Natural killer cell (primary cell): Measurements from ENCODE around the gene PTPRN2. TPM values are rescaled to one million over a fixed set of nuclear protein-coding genes. Genes with fewer than 3 reads are reported as not detected.

Experiments
- ATAC-seq, 3 donors: fragments of 150-1000 bp in 2 of 3; fragments of 200-7000 bp in 1 of 3; cut with Tn5 transposase; 1 replicate in 1 of 3; 2 replicates in 2 of 3; pipeline ENCODE4 v1.10.0; 2021; ENCODE audit warnings: mild to moderate bottlenecking in 2 of 3, moderate library complexity in 2 of 3
- DNase-seq, 2 donors: peaks; one replicate each; pipeline versions ENCODE4 v3.0.0 to v3.0.0-alpha.2; 2013 to 2021; ENCODE audit warnings: mixed read lengths in 1 of 2
- H3K27ac ChIP-seq: one replicate; pipeline ENCODE4 v1.5.1; 2013; ENCODE audit warnings: mild to moderate bottlenecking, low read length
- H3K27me3 ChIP-seq: one replicate; pipeline ENCODE4 v1.6.1; 2013; ENCODE audit warnings: low read length; ENCODE audit not compliant: control insufficient read depth, insufficient read depth
- H3K36me3 ChIP-seq: one replicate; pipeline ENCODE4 v1.6.1; 2013; ENCODE audit warnings: low read length; ENCODE audit not compliant: control insufficient read depth, insufficient read depth
- H3K4me1 ChIP-seq: one replicate; pipeline ENCODE4 v1.6.1; 2013; ENCODE audit warnings: low read length; ENCODE audit not compliant: control insufficient read depth, insufficient read depth
- H3K4me3 ChIP-seq: one replicate; pipeline ENCODE4 v1.5.1; 2013; ENCODE audit warnings: low read length
- H3K9me3 ChIP-seq: one replicate; pipeline ENCODE4 v1.6.1; 2013; ENCODE audit warnings: low read length; ENCODE audit not compliant: control insufficient read depth, insufficient read depth
- H3K27ac Mint-ChIP-seq, 2 donors: one replicate each; pipeline ENCODE4 v1.8.0; 2022; ENCODE audit warnings: mild to moderate bottlenecking in 2 of 2, mixed read lengths in 2 of 2, moderate library complexity in 1 of 2
- H3K27me3 Mint-ChIP-seq, 2 donors: one replicate each; pipeline ENCODE4 v1.8.0; 2022; ENCODE audit warnings: low read depth in 2 of 2, mixed read lengths in 2 of 2
- H3K36me3 Mint-ChIP-seq: one replicate; pipeline ENCODE4 v1.8.0; 2022; ENCODE audit warnings: mixed read lengths
- H3K4me1 Mint-ChIP-seq, 2 donors: one replicate each; pipeline ENCODE4 v1.8.0; 2022; ENCODE audit warnings: mixed read lengths in 2 of 2
- H3K4me3 Mint-ChIP-seq: one replicate; pipeline ENCODE4 v1.8.0; 2022; ENCODE audit warnings: mild to moderate bottlenecking, moderate library complexity, mixed read lengths
- H3K9me3 Mint-ChIP-seq, 2 donors: one replicate each; pipeline ENCODE4 v1.8.0; 2022; ENCODE audit warnings: mixed read lengths in 2 of 2
- CTCF ChIP-seq: fragments of 200-600 bp; IDR thresholded peaks from one replicate; pipeline ENCODE4 v1.8.0; 2022; ENCODE audit warnings: antibody characterized with exemption
- WGBS: methylation state at CpG from one replicate; pipeline ENCODE4 v1.1.7; 2013; ENCODE audit warnings: missing lambda C conversion rate; ENCODE audit not compliant: insufficient coverage; 5-methylcytosine and 5-hydroxymethylcytosine counted together
- intact Hi-C: fragments of 100-400 bp; cut with micrococcal nuclease; formaldehyde crosslinking; loops from one replicate; pipeline ENCODE4 v1.14.2; 2022
- total RNA-seq, 4 donors: library from RNA; stranded (reverse); fragments of 120-200 nt in 1 of 4; gene quantifications; one replicate each; pipeline versions ENCODE4 v1.2.3 to v1.2.4, GENCODE V29; 2013 to 2022

PTPRN2 gene
- total RNA-seq, 3 donors from 2014 or later (not counting 1 experiment from before 2014, with no cell fraction given): 1.3 to 2.5 (median 1.9) TPM

- no peaks in the 10 kb centered on the region for H3K36me3 ChIP-seq
- H3K4me3 ChIP-seq: no peak overlapping the region
- no peaks in the 10 kb centered on the region for H3K9me3 ChIP-seq
- no peaks in the 10 kb centered on the region for H3K9me3 Mint-ChIP-seq
- no peak overlapping the region for H3K27ac ChIP-seq
- H3K4me3 Mint-ChIP-seq: no peak overlapping the region
- H3K4me1 ChIP-seq: no peaks in the 10 kb centered on the region
- peaks cover 0 to 3% of the 10 kb centered on the region in 2 donors for H3K27me3 Mint-ChIP-seq
- intact Hi-C loops: no loop called here
- DNase-seq (no peak), ATAC-seq (no peak)
- TF ChIP-seq CTCF: no peak
- H3K27ac Mint-ChIP-seq: no peak overlapping the region
- WGBS: 91% methylated on average over 35 of the region's 36 CpGs
- H3K4me1 Mint-ChIP-seq: no peaks in the 10 kb centered on the region
- no peaks in the 10 kb centered on the region for H3K36me3 Mint-ChIP-seq
- H3K27me3 ChIP-seq: no peaks in the 10 kb centered on the region
Measured at GRCh38 chr7:157719705-157720655, 867.6 kb downstream of the PTPRN2 start.

- Histone ChIP-seq H3K27ac (no peak overlapping the region), H3K4me1 (no peaks in the 10 kb centered on the region), H3K4me3 (no peak overlapping the region), H3K9me3 (no peaks in the 10 kb centered on the region), H3K36me3 (no peaks in the 10 kb centered on the region), H3K27me3 (no peaks in the 10 kb centered on the region)
- peaks cover 0 to 3% of the 10 kb centered on the region in 2 donors for H3K27me3 Mint-ChIP-seq
- no peak for TF ChIP-seq CTCF
- H3K27ac Mint-ChIP-seq: no peak overlapping the region
- no peaks in the 10 kb centered on the region for H3K36me3 Mint-ChIP-seq
- no peak for ATAC-seq
- no peak overlapping the region for H3K4me3 Mint-ChIP-seq
- 93% methylated on average over 21 of the region's 21 CpGs for WGBS
- intact Hi-C loops: no loop called here
- H3K9me3 Mint-ChIP-seq: no peaks in the 10 kb centered on the region
- no peak for DNase-seq
- H3K4me1 Mint-ChIP-seq: no peaks in the 10 kb centered on the region
Measured at GRCh38 chr7:157719008-157719682, 868.5 kb downstream of the PTPRN2 start.

- 88% methylated on average over 27 of the region's 27 CpGs for WGBS
- intact Hi-C loops: no loop called here
- Mint-ChIP-seq H3K4me3 (no peak overlapping the region), H3K36me3 (no peaks in the 10 kb centered on the region), H3K27me3 (peaks cover 0 to 2% of the 10 kb centered on the region in 2 donors), H3K9me3 (no peaks in the 10 kb centered on the region), H3K27ac (no peak overlapping the region), H3K4me1 (no peaks in the 10 kb centered on the region)
- Histone ChIP-seq H3K27ac (no peak overlapping the region), H3K4me1 (no peaks in the 10 kb centered on the region), H3K27me3 (no peaks in the 10 kb centered on the region), H3K36me3 (no peaks in the 10 kb centered on the region), H3K4me3 (no peak overlapping the region), H3K9me3 (no peaks in the 10 kb centered on the region)
- ATAC-seq: no peak
- TF ChIP-seq CTCF: no peak
- DNase-seq: no peak
Measured at GRCh38 chr7:157718303-157719007, 869.2 kb downstream of the PTPRN2 start.
